ENCODE results near the gene FAM107B. TPM values are rescaled to one million over a fixed set of nuclear protein-coding genes. Genes with fewer than 3 reads are reported as not detected.

FAM107B gene
- total and polyA plus RNA-seq, 10 of the 15 experiments (the other 5 are each of a cell fraction or from before 2014, with no cell fraction given) = 22.9 to 162 (median 86.6) TPM

DNA sequence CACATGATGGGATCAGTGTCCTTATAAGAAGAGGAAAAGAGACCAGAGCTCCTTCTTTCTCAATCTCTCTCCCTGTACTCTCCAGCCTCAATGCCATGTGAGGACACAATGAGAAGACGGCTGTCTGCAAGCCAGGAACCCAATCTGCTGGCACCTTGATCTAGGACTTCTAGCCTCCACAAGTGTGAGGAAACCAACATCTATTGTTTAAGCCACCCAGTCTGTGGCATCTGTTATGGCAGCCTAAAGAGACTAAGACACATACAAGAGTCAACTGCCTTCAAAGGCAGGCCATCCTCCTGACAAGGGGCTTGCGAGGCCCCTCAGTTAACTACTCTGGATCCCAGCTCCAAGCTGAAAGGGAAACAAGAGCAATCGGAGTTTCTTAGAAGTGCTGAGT, 225.7 kb downstream of the FAM107B start:
- no TSS peak for BruUV-seq (replicated peaks)
- Histone ChIP-seq H2AFZ (ENCODE audit: control insufficient read depth, low read depth, low read length) (no peak overlapping the region), H3K9ac (ENCODE audit: control insufficient read depth, insufficient read depth, low read length) (no peak overlapping the region), H4K20me1 (ENCODE audit: control insufficient read depth, insufficient read depth) (no peaks in the 10 kb centered on the region; the same call in 1 of the 2 replicates), H3K9me3 (replicated peaks; ENCODE audit: control insufficient read depth, insufficient read depth, low read length) (no peaks in the 10 kb centered on the region), H3K4me3 (no peak overlapping the region), H3K4me1 (ENCODE audit: control insufficient read depth, insufficient read depth, low read length) (peaks cover 3% of the 10 kb centered on the region), H3K79me2 (ENCODE audit: control insufficient read depth, insufficient read depth, low read length) (peaks cover 6% of the 10 kb centered on the region), H3K4me2 (ENCODE audit: control insufficient read depth, insufficient read depth) (no peak overlapping the region), H3K36me3 (ENCODE audit: control insufficient read depth in 2 of 2, insufficient read depth in 2 of 2, low read length in 1 of 2) (peaks cover 6 to 10% of the 10 kb centered on the region in 2 experiments; a peak in 3 of 4 replicates), H3K27ac (ENCODE audit: control insufficient read depth, insufficient read depth) (no peak overlapping the region), H3K27me3 (replicated peaks in 1 of 2; ENCODE audit: control insufficient read depth in 2 of 2, insufficient read depth in 2 of 2, low read length in 1 of 2) (no peaks in the 10 kb centered on the region)
- intact Hi-C loops (cut with micrococcal nuclease; ENCODE audit: unreplicated experiment) = no loop called here
- TF ChIP-seq, protein P1, sequence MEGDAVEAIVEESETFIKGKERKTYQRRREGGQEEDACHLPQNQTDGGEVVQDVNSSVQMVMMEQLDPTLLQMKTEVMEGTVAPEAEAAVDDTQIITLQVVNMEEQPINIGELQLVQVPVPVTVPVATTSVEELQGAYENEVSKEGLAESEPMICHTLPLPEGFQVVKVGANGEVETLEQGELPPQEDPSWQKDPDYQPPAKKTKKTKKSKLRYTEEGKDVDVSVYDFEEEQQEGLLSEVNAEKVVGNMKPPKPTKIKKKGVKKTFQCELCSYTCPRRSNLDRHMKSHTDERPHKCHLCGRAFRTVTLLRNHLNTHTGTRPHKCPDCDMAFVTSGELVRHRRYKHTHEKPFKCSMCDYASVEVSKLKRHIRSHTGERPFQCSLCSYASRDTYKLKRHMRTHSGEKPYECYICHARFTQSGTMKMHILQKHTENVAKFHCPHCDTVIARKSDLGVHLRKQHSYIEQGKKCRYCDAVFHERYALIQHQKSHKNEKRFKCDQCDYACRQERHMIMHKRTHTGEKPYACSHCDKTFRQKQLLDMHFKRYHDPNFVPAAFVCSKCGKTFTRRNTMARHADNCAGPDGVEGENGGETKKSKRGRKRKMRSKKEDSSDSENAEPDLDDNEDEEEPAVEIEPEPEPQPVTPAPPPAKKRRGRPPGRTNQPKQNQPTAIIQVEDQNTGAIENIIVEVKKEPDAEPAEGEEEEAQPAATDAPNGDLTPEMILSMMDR (IDR thresholded peaks at IDR 0.05 in 2 of 3, conservative IDR thresholded peaks at IDR 0.05 in 1 of 3; ENCODE audit: control insufficient read depth in 2 of 3, extremely low read depth in 1 of 3, insufficient read depth in 1 of 3, low read depth in 3 of 3, low read length in 3 of 3) = no peak
- TF ChIP-seq SP1 (IDR thresholded peaks at IDR 0.05; ENCODE audit: low read depth, low read length) (no peak), JUNB (IDR thresholded peaks at IDR 0.05) (no peak), SUZ12 (IDR thresholded peaks at IDR 0.05; ENCODE audit: unreplicated experiment) (no peak), KDM1A (IDR thresholded peaks at IDR 0.05; ENCODE audit: borderline replicate concordance) (no peak), ZZZ3 (IDR thresholded peaks at IDR 0.05; ENCODE audit: control insufficient read depth, insufficient read length, low read depth) (no peak), NR2F1 (conservative IDR thresholded peaks at IDR 0.05) (no peak), POLR2A (IDR thresholded peaks at IDR 0.05; ENCODE audit: low read depth, low read length) (no peak), CHD2 (IDR thresholded peaks at IDR 0.05; ENCODE audit: borderline replicate concordance, low read depth, low read length) (no peak)
- TF ChIP-seq, protein P2, sequence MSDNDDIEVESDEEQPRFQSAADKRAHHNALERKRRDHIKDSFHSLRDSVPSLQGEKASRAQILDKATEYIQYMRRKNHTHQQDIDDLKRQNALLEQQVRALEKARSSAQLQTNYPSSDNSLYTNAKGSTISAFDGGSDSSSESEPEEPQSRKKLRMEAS (IDR thresholded peaks at IDR 0.05; ENCODE audit: low read depth, low read length) = no peak
- TF ChIP-seq, protein P3, sequence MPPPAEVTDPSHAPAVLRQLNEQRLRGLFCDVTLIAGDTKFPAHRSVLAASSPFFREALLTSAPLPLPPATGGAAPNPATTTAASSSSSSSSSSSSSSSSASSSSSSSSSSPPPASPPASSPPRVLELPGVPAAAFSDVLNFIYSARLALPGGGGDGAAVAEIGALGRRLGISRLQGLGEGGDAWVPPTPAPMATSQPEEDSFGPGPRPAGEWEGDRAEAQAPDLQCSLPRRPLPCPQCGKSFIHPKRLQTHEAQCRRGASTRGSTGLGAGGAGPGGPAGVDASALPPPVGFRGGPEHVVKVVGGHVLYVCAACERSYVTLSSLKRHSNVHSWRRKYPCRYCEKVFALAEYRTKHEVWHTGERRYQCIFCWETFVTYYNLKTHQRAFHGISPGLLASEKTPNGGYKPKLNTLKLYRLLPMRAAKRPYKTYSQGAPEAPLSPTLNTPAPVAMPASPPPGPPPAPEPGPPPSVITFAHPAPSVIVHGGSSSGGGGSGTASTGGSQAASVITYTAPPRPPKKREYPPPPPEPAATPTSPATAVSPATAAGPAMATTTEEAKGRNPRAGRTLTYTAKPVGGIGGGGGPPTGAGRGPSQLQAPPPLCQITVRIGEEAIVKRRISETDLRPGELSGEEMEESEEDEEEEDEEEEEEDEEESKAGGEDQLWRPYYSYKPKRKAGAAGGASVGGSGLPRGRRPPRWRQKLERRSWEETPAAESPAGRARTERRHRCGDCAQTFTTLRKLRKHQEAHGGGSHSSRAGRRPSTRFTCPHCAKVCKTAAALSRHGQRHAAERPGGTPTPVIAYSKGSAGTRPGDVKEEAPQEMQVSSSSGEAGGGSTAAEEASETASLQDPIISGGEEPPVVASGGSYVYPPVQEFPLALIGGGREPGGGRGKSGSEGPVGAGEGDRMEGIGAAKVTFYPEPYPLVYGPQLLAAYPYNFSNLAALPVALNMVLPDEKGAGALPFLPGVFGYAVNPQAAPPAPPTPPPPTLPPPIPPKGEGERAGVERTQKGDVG (CRISPR knock-in tag; IDR thresholded peaks at IDR 0.05) = no peak
- in situ Hi-C loops (cut with MboI) = no loop called here
- WGBS (ENCODE audit: insufficient coverage, insufficient replicate concordance, low lambda C conversion rate, missing lambda C conversion rate) = 98% methylated on average over 3 of the region's 3 CpGs
- RAD21 ChIA-PET (ENCODE audit: unreplicated experiment) = no interaction called here
- SMC1A ChIA-PET (ENCODE audit: uncharacterized antibody, unreplicated experiment) = interaction anchor here (1.5 kb wide), 1 partner anchor 12 kb away, joined by 4 read pairs; no protein-coding TSS in a partner anchor
- ATAC-seq = no peak
- CTCF ChIA-PET = interaction anchor here (1.5 to 2.6 kb wide), 3 partner anchors 11 to 14 kb away, joined by 3 to 8 read pairs (median 6); no protein-coding TSS in a partner anchor
- POLR2A ChIA-PET = interaction anchor here (1.5 kb wide), 1 partner anchor 12 kb away, joined by 3 read pairs; no protein-coding TSS in a partner anchor
- no peak for DNase-seq (ENCODE audit: low read depth, low spot score)
- no peak for FAIRE-seq

Measured in GM12878 (cell line).